Ovary (tissue), 9 donors: Measurements from ENCODE around the gene RSPH6A. TPM values are rescaled to one million over a fixed set of nuclear protein-coding genes. Genes with fewer than 3 reads are reported as not detected.

Experiments
- DNase-seq, 5 donors: peaks; one replicate each; pipeline ENCODE4 v3.0.0-alpha.2; 2019 to 2020
- H3K27ac ChIP-seq, 2 donors: fragments of 200-600 bp; one replicate each; pipeline versions ENCODE4 v1.5.1 to v1.8.0; 2019 to 2022
- H3K27me3 ChIP-seq: fragments of 200-600 bp; one replicate; pipeline ENCODE4 v1.8.0; 2022
- H3K36me3 ChIP-seq: fragments of 200-600 bp; sonication (generic); one replicate; pipeline ENCODE4 v1.5.1; 2019
- H3K4me1 ChIP-seq: one replicate; pipeline ENCODE4 v1.8.1; 2013; ENCODE audit warnings: mild to moderate bottlenecking, moderate library complexity; ENCODE audit not compliant: insufficient read depth
- H3K4me3 ChIP-seq: fragments of 200-600 bp; sonication (generic); one replicate; pipeline ENCODE4 v1.5.1; 2017
- H3K9me3 ChIP-seq, 2 donors: fragments of 200-600 bp in 1 of 2; sonication (generic) in 1 of 2; one replicate each; pipeline versions ENCODE4 v1.5.1 to v1.8.1; 2013 to 2019; ENCODE audit warnings: mild to moderate bottlenecking in 1 of 2, moderate library complexity in 1 of 2
- CTCF ChIP-seq, 3 donors: fragments of 450-650 bp in 2 of 3; fragments of 200-600 bp in 1 of 3; IDR thresholded peaks; one replicate each; pipeline versions ENCODE4 v1.5.1 to v1.8.0; 2016 to 2022; ENCODE audit warnings: antibody characterized with exemption in 3 of 3, mild to moderate bottlenecking in 1 of 3
- EP300 ChIP-seq: sonication (generic); formaldehyde crosslinking; IDR thresholded peaks from one replicate; pipeline ENCODE4 v1.6.1; 2017; ENCODE audit warnings: antibody characterized with exemption
- POLR2A ChIP-seq: fragments of 450-650 bp; IDR thresholded peaks from one replicate; pipeline ENCODE4 v1.6.1; 2017; ENCODE audit warnings: antibody characterized with exemption, mild to moderate bottlenecking, moderate library complexity
- WGBS, 3 donors: extraction: QIAGEN DNeasy Blood & Tissue Kit in 1 of 3; methylation state at CpG; one replicate each; pipeline versions ENCODE4 v1.1.5 to v1.1.7; 2013 to 2017; 5-methylcytosine and 5-hydroxymethylcytosine counted together
- intact Hi-C, 4 donors: fragments of 100-400 bp; cut with DNase I; formaldehyde crosslinking; loops; one replicate each; pipeline versions ENCODE4 v1.11.0 to v1.15.1; 2022 to 2023
- polyA plus RNA-seq, 2 donors: library from polyadenylated mRNA; stranded (reverse); fragments of 200-250 nt in 1 of 2; fragments of 350-450 nt in 1 of 2; fragmentation: Illumina TruSeq in 1 of 2; extraction: RNeasy Lipid Tissue Mini Kit (QIAGEN cat#74804) in 1 of 2; gene quantifications; one replicate each; pipeline ENCODE4 v1.2.3, GENCODE V29; 2013 to 2014
- total RNA-seq, 7 donors: library from RNA; depleted of rRNA in 2 of 7; stranded (reverse); fragments of >200 nt in 2 of 7; fragmentation: NEBNext Ultra II Directional in 3 of 7; extraction: Animal tissue kit (Norgen Biotek cat#: 25700) in 3 of 7; gene quantifications; one replicate each; pipeline versions ENCODE4 v1.1.0 to v1.2.4, GENCODE V29; 2016 to 2023
- donor health status: DM: no; HTN: no; CAD: no; lungs with moderate emphysema.
- donor health status: DM: no; HTN: no; CAD: no.
- donor health status: Bipolar disorder and iron deficiency.
- donor health status: DM: yes; HTN: yes; CAD: no.
- donor health status: DM: no; HTN: no; CAD: no.
- donor health status: DM: yes; HTN: yes; CAD: no.

The RSPH6A gene
- total and polyA plus RNA-seq, 9 donors, result 0.13 to 0.15 TPM; not detected in 7

- no peaks in the 10 kb centered on the region for H3K9me3 ChIP-seq
- peaks cover 2% of the 10 kb centered on the region for H3K4me1 ChIP-seq
- no peaks in the 10 kb centered on the region for H3K36me3 ChIP-seq
- WGBS, 3 donors, result 67 to 91% (median 74%) methylated on average over 10 of the region's 10 CpGs
- H3K27ac ChIP-seq, result no peak overlapping the region
- no peaks in the 10 kb centered on the region for H3K27me3 ChIP-seq
- H3K4me3 ChIP-seq, result no peak overlapping the region
- intact Hi-C loops, result no loop called here
- no peak for TF ChIP-seq EP300
- TF ChIP-seq CTCF (IDR thresholded peaks at IDR 0.05), result no peak
- TF ChIP-seq POLR2A, result no peak
- DNase-seq, result no peak
These were observed 6.5 kb upstream of the RSPH6A start for GRCh38 chr19:45821570-45821969.

- intact Hi-C loops, result no loop called here
- Histone ChIP-seq H3K36me3 (no peaks in the 10 kb centered on the region), H3K9me3 (no peaks in the 10 kb centered on the region), H3K4me1 (peaks cover 2% of the 10 kb centered on the region), H3K27me3 (no peaks in the 10 kb centered on the region), H3K27ac (no peak overlapping the region), H3K4me3 (no peak overlapping the region)
- no peak for DNase-seq
- WGBS, 3 donors, result 77 to 84% (median 79%) methylated on average over 8 of the region's 8 CpGs
- TF ChIP-seq CTCF (IDR thresholded peaks at IDR 0.05) (no peak), EP300 (no peak), POLR2A (no peak)
These were observed 6.0 kb upstream of the RSPH6A start for GRCh38 chr19:45821103-45821521.

- DNase-seq, result no peak
- Histone ChIP-seq H3K36me3 (no peaks in the 10 kb centered on the region), H3K27me3 (no peaks in the 10 kb centered on the region), H3K27ac (no peak overlapping the region), H3K9me3 (no peaks in the 10 kb centered on the region), H3K4me1 (peaks cover 2% of the 10 kb centered on the region), H3K4me3 (no peak overlapping the region)
- TF ChIP-seq POLR2A (no peak), EP300 (no peak), CTCF (IDR thresholded peaks at IDR 0.05) (no peak)
- WGBS, 3 donors, result 70 to 75% (median 71%) methylated on average over 20 of the region's 20 CpGs
- intact Hi-C loops, result no loop called here
These were observed 5.5 kb upstream of the RSPH6A start for GRCh38 chr19:45820413-45821102.

- DNase-seq, result no peak
- 73 to 80% (median 77%) methylated on average over 6 of the region's 6 CpGs for WGBS, 3 donors
These were observed 4.7 kb upstream of the RSPH6A start for GRCh38 chr19:45819769-45820168.

More at GRCh38 chr19:45819769-45820168, 4.7 kb upstream of the RSPH6A start:
- Histone ChIP-seq H3K9me3 (no peaks in the 10 kb centered on the region), H3K27ac (no peak overlapping the region), H3K36me3 (no peaks in the 10 kb centered on the region), H3K27me3 (no peaks in the 10 kb centered on the region), H3K4me3 (no peak overlapping the region), H3K4me1 (peaks cover 5% of the 10 kb centered on the region)
- intact Hi-C loops, result loop anchor here in 1 of 4 donors (10.0 kb wide), 1 partner anchor 65 kb away; the partner anchor contains the start of gene IRF2BP1
- TF ChIP-seq EP300 (no peak), POLR2A (no peak), CTCF (IDR thresholded peaks at IDR 0.05) (no peak)
